GM18507 (cell line): ENCODE measurements around the gene AGPAT4.
A peak's percentile ranks its signal among the peaks of the same experiment; 100 is the strongest.
"Not testable (repeated sequence)": the region's sequence is repeated elsewhere in the genome, so short reads cannot be mapped to it uniquely, and the experiment has no call there.

ENCODE experiments used
- DNase-seq: peaks from one replicate; pipeline ENCODE4 v3.0.0; 2011; ENCODE audit warnings: low read depth; ENCODE audit not compliant: insufficient read length; ENCODE audit errors: extremely low spot score
- FAIRE-seq: peaks from 2 replicates; lab custom pipeline; 2011; peaks lifted over from hg19 to GRCh38; lab: Jason Lieb, UNC

The AGPAT4 gene

GRCh38 chr6:161273752-161274487 lies at the start of gene AGPAT4:
Gene AGPAT4, minus strand, starts transcription at chr6:161274061. Its CDS starts 41,848 bp downstream, at chr6:161232213.
- FAIRE-seq (peak; percentile 91), DNase-seq (peak; percentile 65)

GRCh38 chr6:161319231-161319630 lies 45.4 kb upstream of the AGPAT4 start:
- no peak for DNase-seq
- no peak for FAIRE-seq

GRCh38 chr6:161318456-161318855 lies 44.6 kb upstream of the AGPAT4 start:
- DNase-seq: no peak
- no peak for FAIRE-seq

GRCh38 chr6:161316531-161316930 lies 42.7 kb upstream of the AGPAT4 start:
- FAIRE-seq: no peak
- DNase-seq: no peak

- not testable (repeated sequence) for FAIRE-seq, DNase-seq
Measured at GRCh38 chr6:161315246-161315917, 41.5 kb upstream of the AGPAT4 start.

GRCh38 chr6:161314541-161315245 lies 40.8 kb upstream of the AGPAT4 start:
- FAIRE-seq, DNase-seq: not testable (repeated sequence)

- DNase-seq (no peak), FAIRE-seq (no peak)
Measured at GRCh38 chr6:161313940-161314509, 40.2 kb upstream of the AGPAT4 start.

GRCh38 chr6:161313475-161313874 lies 39.6 kb upstream of the AGPAT4 start:
- DNase-seq, FAIRE-seq: not testable (repeated sequence)

- FAIRE-seq, DNase-seq: not testable (repeated sequence)
Measured at GRCh38 chr6:161309774-161310173, 35.9 kb upstream of the AGPAT4 start.

GRCh38 chr6:161308075-161308655 lies 34.3 kb upstream of the AGPAT4 start:
- FAIRE-seq (no peak), DNase-seq (no peak)

- DNase-seq (no peak), FAIRE-seq (no peak)
Measured at GRCh38 chr6:161305860-161306259, 32.0 kb upstream of the AGPAT4 start.

- FAIRE-seq (no peak), DNase-seq (no peak)
Measured at GRCh38 chr6:161303628-161304340, 29.9 kb upstream of the AGPAT4 start.

- FAIRE-seq (no peak), DNase-seq (no peak)
Measured at GRCh38 chr6:161302949-161303348, 29.1 kb upstream of the AGPAT4 start.

- FAIRE-seq (no peak), DNase-seq (no peak)
Measured at GRCh38 chr6:161301338-161301737, 27.5 kb upstream of the AGPAT4 start.

- no peak for FAIRE-seq
- no peak for DNase-seq
Measured at GRCh38 chr6:161300823-161301222, 27.0 kb upstream of the AGPAT4 start.

- no peak for DNase-seq
- FAIRE-seq: no peak
Measured at GRCh38 chr6:161299726-161300125, 25.9 kb upstream of the AGPAT4 start.

- no peak for FAIRE-seq
- DNase-seq: no peak
Measured at GRCh38 chr6:161295784-161296183, 21.9 kb upstream of the AGPAT4 start.

- FAIRE-seq (no peak), DNase-seq (no peak)
Measured at GRCh38 chr6:161292650-161293281, 18.9 kb upstream of the AGPAT4 start.

- FAIRE-seq (no peak), DNase-seq (no peak)
Measured at GRCh38 chr6:161292145-161292544, 18.3 kb upstream of the AGPAT4 start.
